Activated CD4-positive, alpha-beta T cell treated with anti-CD3 and anti-CD28 coated beads, Interleukin-2, amount 10 ng/mL, durations not matched to agents 7 days and 5 days (primary cell): ENCODE measurements around the gene RALGAPA2. TPM values are rescaled to one million over a fixed set of nuclear protein-coding genes. Genes with fewer than 3 reads are reported as not detected.

ENCODE experiments used
- CTCF ChIA-PET: fragments of 350-600 bp; sonication (Branson Sonifier 250); formaldehyde crosslinking; loops from one replicate; lab custom pipeline; 2021; ENCODE audit warnings: antibody characterized with exemption; lab: Charles Lee
- POLR2A ChIA-PET: fragments of 350-600 bp; sonication (Branson Sonifier 250); formaldehyde crosslinking; loops from one replicate; lab custom pipeline; 2021; ENCODE audit warnings: antibody characterized with exemption; lab: Charles Lee
- DNase-seq: peaks from one replicate; pipeline ENCODE4 v3.0.0-alpha.2; 2020
- H3K27ac Mint-ChIP-seq: one replicate; pipeline ENCODE4 v1.8.0; 2021; ENCODE audit warnings: mild to moderate bottlenecking, moderate library complexity, mixed read lengths
- H3K27me3 Mint-ChIP-seq: one replicate; pipeline ENCODE4 v1.8.0; 2021; ENCODE audit warnings: mixed read lengths
- H3K36me3 Mint-ChIP-seq: one replicate; pipeline ENCODE4 v1.8.0; 2021; ENCODE audit warnings: low read depth, mixed read lengths
- H3K4me1 Mint-ChIP-seq: one replicate; pipeline ENCODE4 v1.8.0; 2021; ENCODE audit warnings: mixed read lengths
- H3K4me3 Mint-ChIP-seq: one replicate; pipeline ENCODE4 v1.8.0; 2021; ENCODE audit warnings: mild to moderate bottlenecking, moderate library complexity, mixed read lengths
- H3K9me3 Mint-ChIP-seq: one replicate; pipeline ENCODE4 v1.8.0; 2021; ENCODE audit warnings: mixed read lengths
- total RNA-seq, 2 experiments: library from RNA; stranded (reverse); gene quantifications; one replicate each; pipeline ENCODE4 v1.2.3, GENCODE V29; 2021

RALGAPA2 gene
- total RNA-seq, 2 experiments from 2014 or later, result 26.4 to 31.7 TPM

DNA sequence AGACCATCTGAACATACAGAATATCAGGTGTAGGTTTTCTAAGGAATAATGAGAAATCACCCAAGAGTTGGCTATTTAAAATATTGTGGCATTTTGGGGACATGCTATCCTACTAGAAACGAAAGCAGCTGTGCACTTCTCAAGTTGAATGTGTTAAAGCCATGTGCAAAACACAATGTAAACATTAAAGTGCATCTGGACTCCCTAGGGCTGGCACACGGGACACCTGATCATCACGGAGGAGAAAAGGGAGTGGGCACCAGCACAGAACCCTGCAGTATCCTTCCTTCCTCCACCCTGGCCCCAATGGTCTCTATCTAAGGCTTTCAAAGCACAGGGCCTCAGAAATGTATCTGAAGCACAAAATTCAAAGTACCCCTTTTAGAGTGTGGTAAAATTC is 250.3 kb downstream of the RALGAPA2 start:
- Mint-ChIP-seq H3K9me3 (no peaks in the 10 kb centered on the region), H3K27ac (no peak overlapping the region), H3K4me1 (peaks cover 10% of the 10 kb centered on the region), H3K36me3 (no peaks in the 10 kb centered on the region), H3K4me3 (no peak overlapping the region), H3K27me3 (no peaks in the 10 kb centered on the region)
- CTCF ChIA-PET, result interaction anchor here (0.8 kb wide), 1 partner anchor 9 kb away, joined by 3 read pairs; no protein-coding TSS in a partner anchor
- POLR2A ChIA-PET, result no interaction called here
- no peak for DNase-seq

GRCh38 chr20:20461551-20461950 is 250.9 kb downstream of the RALGAPA2 start:
- Mint-ChIP-seq H3K27me3 (no peaks in the 10 kb centered on the region), H3K27ac (no peak overlapping the region), H3K4me1 (peaks cover 6% of the 10 kb centered on the region), H3K36me3 (no peaks in the 10 kb centered on the region), H3K4me3 (no peak overlapping the region), H3K9me3 (no peaks in the 10 kb centered on the region)
- ChIA-PET CTCF (interaction anchor here (0.8 kb wide), 1 partner anchor 9 kb away, joined by 3 read pairs; no protein-coding TSS in a partner anchor), POLR2A (no interaction called here)
- no peak for DNase-seq

- Mint-ChIP-seq H3K4me3 (no peak overlapping the region), H3K36me3 (no peaks in the 10 kb centered on the region), H3K27me3 (no peaks in the 10 kb centered on the region), H3K9me3 (no peaks in the 10 kb centered on the region), H3K27ac (no peak overlapping the region), H3K4me1 (peaks cover 5% of the 10 kb centered on the region)
- POLR2A ChIA-PET, result no interaction called here
- CTCF ChIA-PET, result interaction anchor here (1.3 kb wide), 1 partner anchor 8 kb away, joined by 3 read pairs; no protein-coding TSS in a partner anchor
- DNase-seq, result no peak
Observed at GRCh38 chr20:20459726-20460125, 252.7 kb downstream of the RALGAPA2 start.

DNA sequence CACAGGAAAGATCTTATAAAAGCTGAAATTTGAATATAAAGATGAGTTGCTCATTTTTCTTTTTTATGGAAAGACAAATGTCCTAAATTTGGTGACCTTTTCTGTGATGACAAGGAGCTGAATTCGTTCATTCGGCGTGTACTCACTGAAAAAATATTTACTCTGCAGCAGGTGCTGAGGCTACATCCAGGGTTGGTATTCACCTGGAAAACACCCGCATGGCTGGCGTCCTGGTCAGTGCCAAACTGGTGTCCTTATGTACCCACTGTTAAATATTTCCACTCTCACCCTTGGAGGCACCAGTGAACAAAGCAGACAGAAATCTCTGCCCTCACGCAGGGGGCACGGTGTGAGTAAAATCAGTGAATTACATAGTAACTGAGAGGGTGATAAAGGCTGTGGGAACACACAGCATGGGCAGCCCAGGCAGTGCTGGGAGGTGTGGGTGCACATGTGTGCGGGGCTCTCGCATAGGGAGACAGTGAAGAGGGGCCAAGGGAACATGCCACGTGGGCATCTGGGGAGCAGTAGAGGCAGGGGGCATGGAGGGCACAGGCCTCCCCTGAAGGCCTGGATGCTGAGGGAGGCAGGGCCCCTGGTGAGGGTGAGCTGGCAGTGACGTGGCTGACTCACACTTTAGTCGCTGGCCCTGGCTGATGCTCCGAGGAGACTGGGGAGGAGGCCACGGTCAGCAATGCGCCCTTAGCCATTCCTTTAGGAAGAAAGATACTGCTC is 254.9 kb downstream of the RALGAPA2 start:
- H3K27ac Mint-ChIP-seq, result no peak overlapping the region
- CTCF ChIA-PET, result no interaction called here

DNA sequence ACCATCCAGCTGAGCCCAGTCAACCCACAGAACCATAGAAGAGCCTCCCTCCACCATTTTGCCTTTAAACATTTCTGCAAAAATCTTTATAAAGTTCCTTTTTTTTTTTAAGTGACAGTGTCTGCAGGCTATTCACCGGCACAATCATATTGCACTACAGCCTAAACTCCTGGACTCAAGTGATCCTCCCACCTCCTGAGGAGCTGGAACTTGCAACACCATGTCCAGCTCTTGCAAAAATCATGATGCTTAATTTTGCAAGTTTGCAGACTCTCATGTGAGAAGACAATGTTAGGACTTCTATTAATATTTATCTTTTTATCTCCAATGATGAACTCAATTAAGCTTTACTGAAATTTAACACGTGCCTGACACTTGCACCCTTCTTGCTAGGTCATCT is 255.7 kb downstream of the RALGAPA2 start:
- Mint-ChIP-seq H3K4me1 (peaks cover 20% of the 10 kb centered on the region), H3K27me3 (no peaks in the 10 kb centered on the region)

More for the DNA sequence above, 254.9 kb downstream of the RALGAPA2 start:
- DNase-seq, result no peak
- H3K36me3 Mint-ChIP-seq, result peaks cover 2% of the 10 kb centered on the region
- no peaks in the 10 kb centered on the region for H3K27me3 Mint-ChIP-seq
- peaks cover 15% of the 10 kb centered on the region for H3K4me1 Mint-ChIP-seq
- POLR2A ChIA-PET, result interaction anchor here (0.6 kb wide), 1 partner anchor 41 kb away, joined by 3 read pairs; no protein-coding TSS in a partner anchor
- no peak overlapping the region for H3K4me3 Mint-ChIP-seq
- no peaks in the 10 kb centered on the region for H3K9me3 Mint-ChIP-seq

DNA sequence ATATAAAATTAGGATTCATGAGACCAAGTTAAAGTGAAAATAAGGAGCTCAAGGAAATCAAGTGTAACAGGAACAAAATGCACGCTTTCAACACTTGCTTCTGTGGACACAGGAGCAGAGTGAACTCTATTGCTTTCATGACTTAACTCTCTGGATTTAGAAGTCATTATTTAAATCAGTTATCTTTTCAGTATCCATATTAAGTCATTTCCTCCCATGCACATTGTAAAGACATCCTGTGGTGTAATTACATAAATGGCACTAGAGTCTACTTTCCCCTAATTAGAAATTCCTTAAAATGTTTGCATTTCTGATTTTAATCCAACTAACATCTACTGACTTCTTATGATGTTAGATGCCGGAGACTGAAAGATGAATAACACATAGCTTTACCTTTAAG is 256.5 kb downstream of the RALGAPA2 start:
- no peaks in the 10 kb centered on the region for H3K9me3 Mint-ChIP-seq
- POLR2A ChIA-PET, result no interaction called here
- peaks cover 20% of the 10 kb centered on the region for H3K4me1 Mint-ChIP-seq
- no peaks in the 10 kb centered on the region for H3K27me3 Mint-ChIP-seq
- DNase-seq, result no peak
- H3K36me3 Mint-ChIP-seq, result peaks cover 2% of the 10 kb centered on the region
- no peak overlapping the region for H3K4me3 Mint-ChIP-seq
- H3K27ac Mint-ChIP-seq, result no peak overlapping the region
- CTCF ChIA-PET, result no interaction called here

More for the DNA sequence above, 255.7 kb downstream of the RALGAPA2 start:
- ChIA-PET POLR2A (interaction anchor here (0.6 kb wide), 1 partner anchor 40 kb away, joined by 3 read pairs; no protein-coding TSS in a partner anchor), CTCF (no interaction called here)
- no peak for DNase-seq
- Mint-ChIP-seq H3K4me3 (no peak overlapping the region), H3K36me3 (peaks cover 2% of the 10 kb centered on the region), H3K9me3 (no peaks in the 10 kb centered on the region), H3K27ac (no peak overlapping the region)

- Mint-ChIP-seq H3K9me3 (no peaks in the 10 kb centered on the region), H3K27ac (no peak overlapping the region), H3K27me3 (no peaks in the 10 kb centered on the region), H3K4me1 (peaks cover 20% of the 10 kb centered on the region), H3K36me3 (peaks cover 2% of the 10 kb centered on the region), H3K4me3 (no peak overlapping the region)
- DNase-seq, result no peak
- POLR2A ChIA-PET, result no interaction called here
- CTCF ChIA-PET, result interaction anchor here (0.6 kb wide), 1 partner anchor 154 kb away, joined by 3 read pairs; no protein-coding TSS in a partner anchor
Observed at GRCh38 chr20:20454850-20455627, 257.4 kb downstream of the RALGAPA2 start.

DNA sequence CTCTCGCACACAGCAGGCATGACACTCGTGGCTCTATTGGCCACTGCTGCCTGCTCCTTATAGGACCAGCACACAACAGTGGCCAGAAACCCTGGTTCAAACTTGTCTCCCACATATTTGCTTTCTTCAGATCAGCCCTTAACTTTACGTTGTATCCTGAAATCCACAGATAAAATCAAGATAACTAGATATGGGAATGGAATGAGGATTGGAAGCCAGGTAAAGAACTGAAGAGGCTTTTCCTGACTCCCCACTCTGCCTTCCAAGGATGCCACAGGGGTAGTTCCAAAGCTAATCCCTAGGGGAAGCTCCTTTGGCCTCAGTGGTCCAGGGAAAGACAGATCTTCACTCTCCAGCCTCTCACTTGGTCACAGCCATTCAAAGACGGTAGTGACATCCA is 258.1 kb downstream of the RALGAPA2 start:
- Mint-ChIP-seq H3K4me3 (no peak overlapping the region), H3K27me3 (no peaks in the 10 kb centered on the region), H3K4me1 (peaks cover 20% of the 10 kb centered on the region), H3K36me3 (peaks cover 2% of the 10 kb centered on the region), H3K27ac (no peak overlapping the region), H3K9me3 (no peaks in the 10 kb centered on the region)
- POLR2A ChIA-PET, result no interaction called here
- CTCF ChIA-PET, result interaction anchor here (0.6 kb wide), 1 partner anchor 154 kb away, joined by 3 read pairs; no protein-coding TSS in a partner anchor
- no peak for DNase-seq

DNA sequence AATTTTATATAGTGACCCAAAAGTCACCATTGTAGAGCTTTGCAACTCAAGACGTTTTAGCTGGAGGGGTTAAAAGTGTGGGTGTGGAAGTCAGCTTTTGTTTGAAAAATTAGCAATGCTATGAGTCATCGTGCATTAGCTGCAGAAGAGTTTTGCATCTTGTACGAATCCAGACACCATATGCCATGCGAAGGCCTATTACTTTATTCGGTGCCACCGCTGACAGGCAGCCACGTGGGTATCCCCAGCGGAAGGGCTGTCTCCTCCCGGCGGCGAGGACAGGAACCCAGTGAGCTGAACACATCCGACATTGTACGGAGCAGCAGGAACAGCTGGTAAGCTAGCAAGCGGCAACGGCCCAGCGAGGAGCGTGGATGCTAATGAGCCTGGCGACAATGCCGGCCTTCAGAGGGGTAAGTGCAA is 260.2 kb downstream of the RALGAPA2 start:
- no peaks in the 10 kb centered on the region for H3K27me3 Mint-ChIP-seq
- peak; percentile 66 for DNase-seq
- peak overlapping the region; percentile 38 for H3K27ac Mint-ChIP-seq
- ChIA-PET CTCF (interaction anchor here (0.9 to 1.4 kb wide), 3 partner anchors 8 to 56 kb away, joined by 3 read pairs; no protein-coding TSS in a partner anchor), POLR2A (no interaction called here)
- peaks cover 2% of the 10 kb centered on the region for H3K36me3 Mint-ChIP-seq
- H3K4me1 Mint-ChIP-seq, result peaks cover 20% of the 10 kb centered on the region
- peak overlapping the region; percentile 20 for H3K4me3 Mint-ChIP-seq
- no peaks in the 10 kb centered on the region for H3K9me3 Mint-ChIP-seq

- peaks cover 18% of the 10 kb centered on the region for H3K4me1 Mint-ChIP-seq
- peaks cover 2% of the 10 kb centered on the region for H3K36me3 Mint-ChIP-seq
- H3K4me3 Mint-ChIP-seq, result no peak overlapping the region
- CTCF ChIA-PET, result no interaction called here
- no peaks in the 10 kb centered on the region for H3K27me3 Mint-ChIP-seq
- no peak overlapping the region for H3K27ac Mint-ChIP-seq
- POLR2A ChIA-PET, result no interaction called here
- H3K9me3 Mint-ChIP-seq, result no peaks in the 10 kb centered on the region
- no peak for DNase-seq
Observed at GRCh38 chr20:20450521-20450920, 261.9 kb downstream of the RALGAPA2 start.

- CTCF ChIA-PET, result interaction anchor here (0.7 to 1.0 kb wide), 2 partner anchors 35 to 752 kb away, joined by 3 to 5 read pairs; no protein-coding TSS in a partner anchor
- no peak overlapping the region for H3K27ac Mint-ChIP-seq
Observed at GRCh38 chr20:20448881-20449280, 263.6 kb downstream of the RALGAPA2 start.

GRCh38 chr20:20447196-20447595 is 265.2 kb downstream of the RALGAPA2 start:
- no peak overlapping the region for H3K4me3 Mint-ChIP-seq
- no peaks in the 10 kb centered on the region for H3K9me3 Mint-ChIP-seq
- H3K27ac Mint-ChIP-seq, result no peak overlapping the region
- H3K4me1 Mint-ChIP-seq, result peaks cover 4% of the 10 kb centered on the region
- ChIA-PET CTCF (interaction anchor here (0.6 to 1.0 kb wide), 2 partner anchors 100 to 106 kb away, joined by 3 read pairs; no protein-coding TSS in a partner anchor), POLR2A (no interaction called here)
- no peaks in the 10 kb centered on the region for H3K36me3 Mint-ChIP-seq
- H3K27me3 Mint-ChIP-seq, result no peaks in the 10 kb centered on the region
- DNase-seq, result no peak

More at GRCh38 chr20:20448881-20449280, 263.6 kb downstream of the RALGAPA2 start:
- Mint-ChIP-seq H3K4me1 (peaks cover 17% of the 10 kb centered on the region), H3K9me3 (no peaks in the 10 kb centered on the region), H3K4me3 (no peak overlapping the region), H3K27me3 (no peaks in the 10 kb centered on the region), H3K36me3 (peaks cover 2% of the 10 kb centered on the region)
- POLR2A ChIA-PET, result no interaction called here
- DNase-seq, result no peak
